CD4-positive, alpha-beta T cell treated with Interleukin-4 for 4 hours (primary cell): ENCODE data around the gene TGM5.
"Not testable (repeated sequence)": the region's sequence is repeated elsewhere in the genome, so short reads cannot be mapped to it uniquely, and the experiment has no call there.

ENCODE experiments used
- DNase-seq: peaks from one replicate; pipeline ENCODE4 v3.0.0-alpha.2; 2020

Gene TGM5

GRCh38 chr15:43274136-43274535 lies 7.4 kb upstream of the TGM5 start:
- no peak for DNase-seq

DNA sequence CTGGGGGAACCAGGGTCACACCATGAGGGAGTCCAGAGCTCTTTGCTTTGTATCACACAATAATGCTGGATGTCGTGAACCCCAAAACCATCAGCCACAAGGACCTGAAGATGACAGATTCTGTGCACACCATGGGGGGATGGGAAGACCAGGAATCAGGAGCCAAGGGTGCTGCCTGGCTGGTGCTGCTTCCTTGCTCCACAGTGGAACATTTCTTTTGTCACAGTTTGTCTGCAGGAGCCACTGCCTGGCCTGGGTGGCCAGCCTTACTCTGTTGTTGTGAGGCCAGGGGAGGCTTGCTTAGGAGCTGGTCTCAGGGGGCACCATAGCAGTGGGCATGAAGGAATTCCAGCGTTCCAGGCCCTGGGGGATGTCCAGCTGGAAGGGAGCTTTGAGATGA lies 6.5 kb upstream of the TGM5 start:
- DNase-seq: no peak

GRCh38 chr15:43271908-43272307 lies 5.2 kb upstream of the TGM5 start:
- DNase-seq: not testable (repeated sequence)

DNA sequence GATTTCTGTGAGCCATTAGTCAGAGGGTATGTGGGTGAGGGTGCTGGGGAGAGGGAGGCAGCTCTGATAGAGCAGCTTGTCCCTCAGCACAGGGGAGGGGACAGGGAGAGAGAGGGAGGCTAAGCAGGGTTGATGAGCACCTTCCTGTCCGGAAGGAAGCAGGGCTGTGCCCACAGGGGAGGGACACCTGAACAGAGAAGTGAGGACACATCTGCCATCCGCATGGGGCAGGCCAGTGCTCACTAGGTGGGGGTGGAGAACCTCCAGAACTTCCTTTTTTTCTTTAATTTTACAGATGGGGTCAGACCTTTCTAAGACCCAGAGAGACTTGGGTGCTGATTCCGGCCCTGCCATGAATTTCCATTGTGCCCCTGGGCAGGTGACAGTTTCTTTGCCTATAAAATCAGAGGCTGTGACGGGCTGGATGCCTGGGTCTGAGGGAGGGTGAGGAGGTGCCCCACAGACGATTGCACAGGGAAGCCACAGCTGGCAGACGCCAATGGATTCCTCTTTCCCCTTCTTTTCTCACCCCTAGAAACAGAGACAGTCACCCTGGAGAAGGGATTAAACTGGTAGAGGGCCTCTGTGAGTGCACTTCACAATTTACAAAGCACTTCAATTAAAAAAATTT lies 4.1 kb upstream of the TGM5 start:
- no peak for DNase-seq

DNA sequence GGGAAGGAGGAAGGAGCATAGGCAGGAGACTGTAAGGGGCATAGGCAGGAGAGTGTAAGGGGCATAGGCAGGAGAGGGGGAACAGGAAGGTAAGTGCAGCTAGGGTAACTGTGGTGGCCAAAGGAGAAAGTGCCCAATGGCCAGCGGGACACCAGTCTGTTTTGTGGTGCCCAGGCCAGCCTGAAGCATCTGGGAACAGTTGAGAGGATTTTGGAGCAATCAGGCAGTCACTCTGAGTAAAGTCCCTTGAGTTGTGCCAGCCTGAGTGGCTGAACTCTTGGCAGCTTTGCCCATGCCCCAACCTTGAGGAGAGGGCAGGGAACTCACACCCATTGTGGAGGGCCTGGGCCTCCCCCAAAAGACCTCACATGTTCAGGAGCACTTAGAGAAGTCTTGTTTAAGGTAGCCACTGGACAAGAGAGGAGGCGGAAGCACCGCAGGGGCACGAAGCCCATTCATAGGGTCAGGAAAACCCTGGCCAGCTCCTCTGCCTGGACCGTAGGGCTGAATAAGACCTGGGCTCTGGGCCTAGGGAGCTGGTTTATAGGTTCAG lies 3.5 kb upstream of the TGM5 start:
- DNase-seq: no peak

GRCh38 chr15:43268111-43269105 lies 1.7 kb upstream of the TGM5 start:
- DNase-seq: no peak

DNA sequence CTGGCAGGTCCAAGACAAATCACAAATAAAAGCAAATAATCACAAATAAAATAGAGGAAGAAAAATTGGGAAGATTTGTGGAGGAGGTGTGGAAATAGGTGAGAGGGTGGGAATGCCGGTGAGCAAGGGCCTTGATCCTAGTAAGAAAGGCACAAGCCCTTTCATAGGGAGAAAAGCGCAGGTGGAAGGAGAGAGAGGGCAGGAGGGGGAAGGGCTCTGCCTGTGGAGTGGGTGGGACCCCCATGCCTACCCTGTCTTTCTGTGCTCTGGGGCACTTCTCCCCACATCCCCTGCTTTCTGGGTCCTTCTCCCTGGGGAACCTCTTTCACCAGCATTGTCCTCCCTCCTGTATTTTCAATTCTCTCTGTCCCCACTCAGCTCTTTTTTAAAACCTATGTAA lies 711 bp upstream of the TGM5 start:
- no peak for DNase-seq

GRCh38 chr15:43266386-43266785 lies 342 bp downstream of the TGM5 start:
- DNase-seq: no peak

- no peak for DNase-seq
Measured at GRCh38 chr15:43260011-43260615, 6.6 kb downstream of the TGM5 start.

- DNase-seq: no peak
Measured at GRCh38 chr15:43258781-43259180, 7.9 kb downstream of the TGM5 start.

GRCh38 chr15:43256341-43256740 lies 10.4 kb downstream of the TGM5 start:
- no peak for DNase-seq

- DNase-seq: no peak
Measured at GRCh38 chr15:43255376-43255775, 11.4 kb downstream of the TGM5 start.

- DNase-seq: peak; percentile 29
Measured at GRCh38 chr15:43253431-43254403, 13.0 kb downstream of the TGM5 start.

DNA sequence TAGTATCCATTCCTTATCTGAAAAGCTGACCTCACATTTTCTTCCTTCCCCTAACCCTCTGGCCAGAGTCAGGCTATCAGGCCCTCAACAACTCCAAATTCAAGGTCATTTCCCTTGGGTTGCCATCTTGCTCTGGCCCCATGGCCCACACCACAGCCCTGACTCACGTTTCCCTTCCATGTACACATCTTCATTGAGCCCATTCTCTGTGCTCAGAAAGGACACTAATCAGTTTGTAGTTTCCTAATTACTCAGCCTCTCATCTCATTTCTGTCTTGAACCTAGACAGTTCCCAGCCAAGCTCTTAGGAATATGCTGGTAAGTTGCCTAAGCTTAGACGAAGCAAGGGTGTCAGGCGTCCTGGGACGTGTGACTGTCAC lies 14.9 kb downstream of the TGM5 start:
- no peak for DNase-seq

DNA sequence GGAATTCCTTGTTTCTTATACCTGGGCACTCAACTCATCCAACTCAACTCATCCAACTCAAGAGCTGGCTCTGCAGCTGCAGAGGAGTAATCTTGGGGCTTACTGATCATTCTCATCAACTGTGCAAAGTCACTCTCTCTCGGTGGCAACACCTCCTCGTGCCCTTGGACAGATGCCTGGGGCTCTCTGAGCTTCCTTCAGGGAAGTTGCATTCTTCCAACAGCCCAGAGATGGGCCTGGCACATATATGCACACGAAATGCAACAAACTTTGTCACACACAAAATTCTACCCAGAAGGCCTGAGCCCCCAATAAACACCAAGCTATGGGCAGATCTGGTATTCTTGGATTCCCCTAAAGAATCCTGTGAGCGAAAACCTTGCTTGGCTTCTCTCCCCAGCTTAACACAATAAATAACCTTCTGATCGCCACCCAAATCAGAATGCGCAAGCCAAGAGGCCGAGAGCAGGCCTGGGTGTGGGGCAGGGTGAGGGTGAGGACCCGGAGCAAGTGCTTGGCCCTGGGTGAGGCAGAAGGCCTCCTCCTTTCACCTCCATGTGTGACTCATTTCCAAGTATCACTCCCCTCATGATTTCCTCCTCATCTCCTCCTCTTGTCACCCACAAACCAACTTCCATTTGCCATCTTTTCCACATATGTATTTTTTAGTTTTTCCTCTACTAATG lies 15.4 kb downstream of the TGM5 start:
- DNase-seq: no peak

GRCh38 chr15:43250785-43251184 lies 15.9 kb downstream of the TGM5 start:
- no peak for DNase-seq

GRCh38 chr15:43249699-43250203 lies 17.0 kb downstream of the TGM5 start:
- no peak for DNase-seq

GRCh38 chr15:43249236-43249635 lies 17.5 kb downstream of the TGM5 start:
- no peak for DNase-seq

DNA sequence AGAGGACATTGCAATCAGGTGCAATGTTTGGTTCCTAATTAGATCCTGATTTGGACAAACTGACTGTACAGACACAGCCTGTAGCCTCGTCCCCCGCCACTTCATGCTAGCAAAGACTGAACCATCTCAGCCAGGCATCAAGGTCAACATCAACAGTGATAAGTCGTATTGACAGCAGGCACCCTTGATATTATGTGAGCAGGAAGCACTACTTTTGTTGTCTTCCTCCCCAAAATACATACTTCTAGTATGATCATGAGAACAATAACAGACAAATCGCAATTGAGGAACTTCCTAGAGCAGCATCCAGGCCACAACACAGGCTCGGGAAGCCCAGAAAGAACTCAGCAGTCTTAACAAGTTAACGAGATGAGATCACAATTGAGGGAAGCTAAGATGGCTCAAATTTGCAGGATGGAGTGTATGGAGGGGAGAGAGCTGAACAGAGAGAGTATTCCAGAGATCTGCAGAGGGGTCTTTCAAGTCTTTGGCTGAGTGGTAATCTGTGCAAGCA lies 20.4 kb downstream of the TGM5 start:
- DNase-seq: no peak

DNA sequence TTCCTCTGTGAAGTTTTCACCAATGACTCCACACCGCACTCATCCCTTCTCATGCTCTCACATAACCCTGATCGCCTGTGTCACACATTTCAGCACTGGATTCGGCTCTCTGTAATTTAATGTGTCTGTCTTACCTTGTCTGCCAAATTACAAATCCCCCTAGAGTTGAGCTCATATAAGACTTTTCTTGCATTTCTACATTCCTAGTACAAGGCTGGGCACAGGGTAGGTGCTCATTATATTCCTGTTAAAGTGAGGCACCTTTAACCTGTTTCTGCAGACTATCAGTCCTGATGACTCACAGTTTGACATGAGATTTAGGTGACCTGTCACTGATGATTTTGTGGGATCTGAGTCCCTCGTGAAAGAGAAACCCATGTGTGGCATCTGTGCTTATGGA lies 22.6 kb downstream of the TGM5 start:
- DNase-seq: no peak

- DNase-seq: no peak
Measured at GRCh38 chr15:43243020-43243645, 23.6 kb downstream of the TGM5 start.
